HEK293 (cell line): ENCODE results near the gene CADPS.
"Not testable (repeated sequence)": the region's sequence is repeated elsewhere in the genome, so short reads cannot be mapped to it uniquely, and the experiment has no call there.

Experiments used
- ZNF148 ChIP-seq: fragments of 450-650 bp; formaldehyde crosslinking; IDR thresholded peaks from 2 replicates; pipeline ENCODE4 v1.5.0; 2017; ENCODE audit warnings: missing biosample characterization, missing genetic modification characterization, borderline replicate concordance
- ZNF274 ChIP-seq, 2 experiments: fragments of 200-500 bp in 1 of 2; fragments of 450-650 bp in 1 of 2; sonication (Bioruptor generic) in 1 of 2; formaldehyde crosslinking in 1 of 2; IDR thresholded peaks; 2 replicates each; pipeline versions ENCODE4 v1.5.1 to v1.6.1; 2014 to 2016; ENCODE audit warnings: borderline replicate concordance in 1 of 2, inconsistent platforms in 1 of 2, low read length in 1 of 2, missing biosample characterization in 1 of 2, missing genetic modification characterization in 1 of 2
- ZNF350 ChIP-seq: fragments of 450-650 bp; formaldehyde crosslinking; IDR thresholded peaks from 2 replicates; pipeline ENCODE4 v1.5.0; 2017; ENCODE audit warnings: missing biosample characterization, mild to moderate bottlenecking, missing genetic modification characterization

DNA sequence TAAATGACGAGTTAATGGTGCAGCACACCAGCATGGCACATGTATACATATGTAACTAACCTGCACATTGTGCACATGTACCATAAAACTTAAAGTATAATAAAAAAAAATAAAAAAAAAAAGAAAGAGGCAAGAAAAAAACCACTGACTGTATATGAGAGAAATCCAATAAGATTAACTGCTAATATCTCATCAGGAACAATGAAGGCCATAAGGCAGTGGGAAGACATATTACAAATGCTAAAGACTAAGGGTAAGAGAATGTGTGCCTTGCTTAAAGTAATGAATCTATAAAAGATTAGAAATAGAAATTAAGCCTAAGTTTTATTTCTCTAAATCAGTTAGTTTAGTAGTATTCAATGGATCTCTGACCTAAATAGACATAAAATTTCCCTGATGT, 294.7 kb downstream of the CADPS start:
- TF ChIP-seq ZNF274 (IDR thresholded peaks at IDR 0.05; ENCODE audit: low read length); ZNF274 (tag by site-specific recombination; IDR thresholded peaks at IDR 0.05; ENCODE audit: borderline replicate concordance); ZNF148 (tag by site-specific recombination); ZNF350 (tag by site-specific recombination): not testable (repeated sequence)
